Stimulated activated CD4-positive, alpha-beta T cell treated with anti-CD3 and anti-CD28 coated beads, Interleukin-4, amount 100 ng/mL, for 24 hours (primary cell): ENCODE results near the gene LTO1.
"Not testable (repeated sequence)": the region's sequence is repeated elsewhere in the genome, so short reads cannot be mapped to it uniquely, and the experiment has no call there.

ENCODE experiments used
- DNase-seq: peaks from one replicate; pipeline ENCODE4 v3.0.0-alpha.2; 2020

The LTO1 gene

GRCh38 chr11:69630017-69630416 lies 45.1 kb downstream of the LTO1 start:
- DNase-seq = no peak

- no peak for DNase-seq
Measured at GRCh38 chr11:69627551-69627950, 47.6 kb downstream of the LTO1 start.

GRCh38 chr11:69625476-69625875 lies 49.7 kb downstream of the LTO1 start:
- no peak for DNase-seq

GRCh38 chr11:69624293-69624692 lies 50.9 kb downstream of the LTO1 start:
- no peak for DNase-seq

GRCh38 chr11:69622097-69622681 lies 53.0 kb downstream of the LTO1 start:
- DNase-seq = not testable (repeated sequence)

- no peak for DNase-seq
Measured at GRCh38 chr11:69620683-69621290, 54.4 kb downstream of the LTO1 start.

- no peak for DNase-seq
Measured at GRCh38 chr11:69618237-69618636, 56.9 kb downstream of the LTO1 start.

- DNase-seq = no peak
Measured at GRCh38 chr11:69617682-69618081, 57.5 kb downstream of the LTO1 start.

GRCh38 chr11:69617220-69617619 lies 57.9 kb downstream of the LTO1 start:
- no peak for DNase-seq
